Osteoblast (primary cell): ENCODE measurements around the gene STIP1. TPM values are rescaled to one million over a fixed set of nuclear protein-coding genes. Genes with fewer than 3 reads are reported as not detected.
A peak's percentile ranks its signal among the peaks of the same experiment; 100 is the strongest.

Experiments
- DNase-seq: peaks from one replicate; pipeline ENCODE4 v3.0.0; 2011; ENCODE audit warnings: low spot score, mixed read lengths; ENCODE audit not compliant: insufficient read length; ENCODE audit errors: missing footprints
- H2AFZ ChIP-seq: 2 replicates; pipeline ENCODE4 v1.6.0; 2011; ENCODE audit warnings: mild to moderate bottlenecking, low read length
- H3K27ac ChIP-seq: 2 replicates; pipeline ENCODE4 v1.5.1; 2011; ENCODE audit warnings: mild to moderate bottlenecking, low read depth, low read length, moderate library complexity
- H3K27me3 ChIP-seq: 2 replicates; pipeline ENCODE4 v1.6.0; 2012; ENCODE audit warnings: mild to moderate bottlenecking, control low read depth, inconsistent platforms, low read length, moderate library complexity; ENCODE audit not compliant: insufficient read depth
- H3K36me3 ChIP-seq: 2 replicates; pipeline ENCODE4 v1.5.1; 2011; ENCODE audit warnings: mild to moderate bottlenecking, low read length, control low read depth, moderate library complexity; ENCODE audit not compliant: insufficient read depth
- H3K4me1 ChIP-seq: 2 replicates; pipeline ENCODE4 v1.5.1; 2011; ENCODE audit warnings: mild to moderate bottlenecking, low read length, control low read depth, moderate library complexity; ENCODE audit not compliant: insufficient read depth
- H3K4me2 ChIP-seq: 2 replicates; pipeline ENCODE4 v1.6.0; 2011; ENCODE audit warnings: mild to moderate bottlenecking, low read length; ENCODE audit not compliant: insufficient read depth
- H3K4me3 ChIP-seq: fragments of 200-600 bp; sonication (generic); 3 replicates; pipeline ENCODE4 v1.5.1; 2012; ENCODE audit warnings: mild to moderate bottlenecking, low read length, inconsistent platforms; ENCODE audit not compliant: insufficient read depth
- H3K79me2 ChIP-seq: 2 replicates; pipeline ENCODE4 v1.6.0; 2012; ENCODE audit warnings: mild to moderate bottlenecking, low read length, control low read depth, inconsistent platforms; ENCODE audit not compliant: insufficient read depth
- H3K9me3 ChIP-seq: 2 replicates; pipeline ENCODE4 v1.5.1; 2011; ENCODE audit warnings: low read depth, low read length, control low read depth
- H4K20me1 ChIP-seq: 2 replicates; pipeline ENCODE4 v1.6.0; 2012; ENCODE audit warnings: mild to moderate bottlenecking, low read length, control low read depth; ENCODE audit not compliant: insufficient read depth
- CTCF ChIP-seq: IDR thresholded peaks from 2 replicates; pipeline ENCODE4 v1.5.1; 2011; ENCODE audit warnings: mild to moderate bottlenecking, low read depth, low read length, moderate library complexity; ENCODE audit errors: extremely low read depth
- total RNA-seq: library from RNA; depleted of rRNA; stranded (reverse); fragments of >200 nt; gene quantifications from 2 replicates; pipeline ENCODE4 v1.2.3, GENCODE V29; 2012

The STIP1 gene
- total RNA-seq, 1 donor = 94.5 TPM

DNA sequence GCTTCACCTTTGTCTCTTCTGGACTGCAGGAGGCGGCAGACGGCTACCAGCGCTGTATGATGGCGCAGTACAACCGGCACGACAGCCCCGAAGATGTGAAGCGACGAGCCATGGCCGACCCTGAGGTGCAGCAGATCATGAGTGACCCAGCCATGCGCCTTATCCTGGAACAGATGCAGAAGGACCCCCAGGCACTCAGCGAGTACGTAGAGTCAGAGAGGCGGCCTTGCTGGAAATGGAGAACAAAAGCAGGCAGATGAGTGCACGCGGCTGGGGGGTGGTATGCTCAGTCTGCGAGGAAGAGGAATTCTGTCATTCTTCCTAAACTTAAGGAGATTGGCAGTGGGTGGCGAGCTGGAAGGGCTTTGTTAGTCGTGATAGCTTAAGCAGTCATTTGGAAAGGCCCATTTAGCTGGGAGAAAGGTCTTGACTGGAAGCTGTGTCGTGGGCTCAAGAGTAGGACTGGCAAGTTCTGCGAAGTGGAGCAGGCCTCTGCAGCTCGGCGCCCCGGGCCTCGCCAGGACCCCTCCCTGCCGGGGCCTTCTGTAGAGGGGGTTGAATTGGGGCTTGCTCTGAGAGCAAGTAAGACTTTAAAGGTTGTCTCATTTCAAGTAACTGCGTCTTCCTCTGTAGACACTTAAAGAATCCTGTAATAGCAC is 17.6 kb downstream of the STIP1 start:
- Histone ChIP-seq H3K27me3 (no peaks in the 10 kb centered on the region), H3K36me3 (peaks cover 60% of the 10 kb centered on the region), H3K4me2 (no peak overlapping the region), H2AFZ (no peak overlapping the region), H4K20me1 (peaks cover 3% of the 10 kb centered on the region), H3K9me3 (no peaks in the 10 kb centered on the region), H3K79me2 (no peaks in the 10 kb centered on the region), H3K4me3 (no peak overlapping the region), H3K27ac (no peak overlapping the region), H3K4me1 (peaks cover 10% of the 10 kb centered on the region)
- no peak for DNase-seq
- TF ChIP-seq CTCF = no peak

DNA sequence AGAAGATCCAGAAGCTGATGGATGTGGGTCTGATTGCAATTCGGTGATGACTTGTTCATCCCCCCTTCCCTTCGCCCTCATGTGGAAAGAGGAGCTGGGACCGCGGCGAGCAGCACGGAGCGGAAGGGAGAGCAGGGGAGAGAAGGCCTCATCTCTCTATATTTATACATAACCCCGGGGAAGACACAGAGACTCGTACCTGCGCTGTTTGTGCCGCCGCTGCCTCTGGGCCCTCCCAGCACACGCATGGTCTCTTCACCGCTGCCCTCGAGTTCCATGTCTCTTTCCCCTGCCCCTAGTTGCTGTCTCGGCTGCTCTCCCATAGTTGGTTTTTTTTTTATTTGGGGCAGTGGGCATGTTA is 18.1 kb downstream of the STIP1 start:
- Histone ChIP-seq H3K79me2 (no peaks in the 10 kb centered on the region), H3K4me2 (no peak overlapping the region), H3K4me3 (no peak overlapping the region), H2AFZ (no peak overlapping the region), H3K36me3 (peaks cover 55% of the 10 kb centered on the region), H3K9me3 (no peaks in the 10 kb centered on the region), H3K27ac (no peak overlapping the region), H3K4me1 (peaks cover 10% of the 10 kb centered on the region), H4K20me1 (peaks cover 3% of the 10 kb centered on the region), H3K27me3 (no peaks in the 10 kb centered on the region)
- no peak for TF ChIP-seq CTCF
- peak; percentile 79 for DNase-seq

GRCh38 chr11:64204464-64204989 is 18.6 kb downstream of the STIP1 start:
- Histone ChIP-seq H3K4me1 (peaks cover 10% of the 10 kb centered on the region), H3K27ac (no peak overlapping the region), H3K36me3 (peaks cover 55% of the 10 kb centered on the region), H4K20me1 (peaks cover 3% of the 10 kb centered on the region), H3K27me3 (no peaks in the 10 kb centered on the region), H3K4me3 (no peak overlapping the region), H3K79me2 (no peaks in the 10 kb centered on the region), H3K9me3 (no peaks in the 10 kb centered on the region), H2AFZ (no peak overlapping the region), H3K4me2 (no peak overlapping the region)
- DNase-seq = peak; percentile 99
- peak; percentile 90 for TF ChIP-seq CTCF

GRCh38 chr11:64206457-64207255 is 20.7 kb downstream of the STIP1 start, which contains the start of gene FERMT3:
Gene FERMT3, plus strand, starts transcription at chr11:64206721. Its CDS starts 644 bp downstream, at chr11:64207365.
- TF ChIP-seq CTCF = no peak
- H3K36me3 ChIP-seq = peaks cover 33% of the 10 kb centered on the region
- no peak within 1 kb of the TSS for H3K4me3 ChIP-seq
- H4K20me1 ChIP-seq = no peaks in the 10 kb centered on the region
- DNase-seq = peak; percentile 31
- H2AFZ ChIP-seq = peak within 1 kb of the TSS; percentile 49
- peak within 1 kb of the TSS; percentile 36 for H3K4me2 ChIP-seq
- H3K79me2 ChIP-seq = no peaks in the 10 kb centered on the region
- no peaks in the 10 kb centered on the region for H3K27me3 ChIP-seq
- H3K27ac ChIP-seq = peak within 1 kb of the TSS; percentile 77
- H3K9me3 ChIP-seq = no peaks in the 10 kb centered on the region
- H3K4me1 ChIP-seq = peaks cover 10% of the 10 kb centered on the region
